Hepatocyte (in vitro differentiated cells): Measurements from ENCODE around the gene SH3RF3. TPM values are rescaled to one million over a fixed set of nuclear protein-coding genes. Genes with fewer than 3 reads are reported as not detected.

Experiments used
- DNase-seq: peaks from one replicate; pipeline ENCODE4 v3.0.0-alpha.2; 2016; ENCODE audit warnings: low spot score
- H2AFZ ChIP-seq: fragments of 200-600 bp; sonication (generic); 2 replicates; pipeline ENCODE4 v1.6.0; 2016; ENCODE audit warnings: antibody characterized with exemption, mild to moderate bottlenecking
- H3K27ac ChIP-seq: fragments of 200-600 bp; sonication (generic); 2 replicates; pipeline ENCODE4 v1.5.1; 2016; ENCODE audit warnings: mild to moderate bottlenecking
- H3K27me3 ChIP-seq: fragments of 200-600 bp; sonication (generic); 2 replicates; pipeline ENCODE4 v1.6.1; 2016
- H3K36me3 ChIP-seq: fragments of 200-600 bp; sonication (generic); replicated peaks from 2 replicates; pipeline ENCODE4 v1.5.1; 2016; ENCODE audit warnings: low read depth; ENCODE audit not compliant: insufficient read depth
- H3K4me1 ChIP-seq: fragments of 200-600 bp; sonication (generic); 2 replicates; pipeline ENCODE4 v1.5.1; 2016; ENCODE audit warnings: mild to moderate bottlenecking, moderate library complexity; ENCODE audit not compliant: insufficient read depth
- H3K4me2 ChIP-seq: fragments of 200-600 bp; sonication (generic); 2 replicates; pipeline ENCODE4 v1.6.0; 2016
- H3K4me3 ChIP-seq: fragments of 200-600 bp; sonication (generic); 2 replicates; pipeline ENCODE4 v1.5.1; 2016; ENCODE audit warnings: mild to moderate bottlenecking
- H3K79me2 ChIP-seq: fragments of 200-600 bp; sonication (generic); 2 replicates; pipeline ENCODE4 v1.6.0; 2017; ENCODE audit warnings: mild to moderate bottlenecking
- H3K9me2 ChIP-seq: fragments of 200-600 bp; sonication (generic); replicated peaks from 2 replicates; pipeline ENCODE4 v1.6.0; 2017; ENCODE audit warnings: mild to moderate bottlenecking; ENCODE audit not compliant: insufficient read depth
- H3K9me3 ChIP-seq: fragments of 200-600 bp; sonication (generic); 2 replicates; pipeline ENCODE4 v1.5.1; 2016; ENCODE audit warnings: low read depth, mild to moderate bottlenecking
- H4K20me1 ChIP-seq: fragments of 200-600 bp; sonication (generic); 2 replicates; pipeline ENCODE4 v1.6.0; 2016; ENCODE audit warnings: mild to moderate bottlenecking; ENCODE audit not compliant: insufficient read depth, poor library complexity, severe bottlenecking
- CTCF ChIP-seq: fragments of 200-600 bp; sonication (generic); IDR thresholded peaks from 2 replicates; pipeline ENCODE4 v1.5.1; 2016; ENCODE audit warnings: antibody characterized with exemption, mild to moderate bottlenecking; ENCODE audit not compliant: poor library complexity
- EZH2 ChIP-seq: fragments of 200-600 bp; sonication (generic); IDR thresholded peaks from 2 replicates; pipeline ENCODE4 v1.6.1; 2016; ENCODE audit warnings: antibody characterized with exemption, mild to moderate bottlenecking, borderline replicate concordance
- EZH2phosphoT487 ChIP-seq: fragments of 200-600 bp; sonication (generic); IDR thresholded peaks from one replicate; pipeline ENCODE4 v1.6.1; 2018; ENCODE audit warnings: antibody characterized with exemption, mild to moderate bottlenecking, low read depth, moderate library complexity; ENCODE audit not compliant: unreplicated experiment, severe bottlenecking
- WGBS: methylation state at CpG from one replicate; pipeline ENCODE4 v1.1.6; 2016; ENCODE audit warnings: low lambda C conversion rate; ENCODE audit errors: missing lambda C conversion rate; 5-methylcytosine and 5-hydroxymethylcytosine counted together
- polyA plus RNA-seq: library from polyadenylated mRNA; unstranded; fragments of >200 nt; fragmentation: Nextera tagmentation; extraction: Ambion mirVana; gene quantifications from 2 replicates; pipeline ENCODE4 v1.2.1, GENCODE V29; 2016
- total RNA-seq: library from RNA; depleted of rRNA; stranded (reverse); fragments of >200 nt; gene quantifications from 2 replicates; pipeline ENCODE4 v1.2.3, GENCODE V29; 2014

SH3RF3 gene
- total and polyA plus RNA-seq, 2 experiments from 2014 or later = 1.9 to 2.1 TPM

GRCh38 chr2:109178968-109179367 lies 50.0 kb downstream of the SH3RF3 start:
- no peak overlapping the region for H3K4me2 ChIP-seq
- H3K9me3 ChIP-seq = no peaks in the 10 kb centered on the region
- no peak overlapping the region for H3K4me3 ChIP-seq
- no peaks in the 10 kb centered on the region for H3K27me3 ChIP-seq
- no peak overlapping the region for H3K27ac ChIP-seq
- H2AFZ ChIP-seq = no peak overlapping the region
- 57% methylated on average over 3 of the region's 3 CpGs for WGBS
- H3K4me1 ChIP-seq = peaks cover 4% of the 10 kb centered on the region
- H4K20me1 ChIP-seq = no peaks in the 10 kb centered on the region
- no peaks in the 10 kb centered on the region for H3K9me2 ChIP-seq
- H3K36me3 ChIP-seq = no peaks in the 10 kb centered on the region
- TF ChIP-seq EZH2phosphoT487 (no peak), EZH2 (no peak), CTCF (no peak)
- no peak for DNase-seq
- peaks cover 7% of the 10 kb centered on the region for H3K79me2 ChIP-seq

- 77% methylated on average over 3 of the region's 3 CpGs for WGBS
- Histone ChIP-seq H3K79me2 (peaks cover 5% of the 10 kb centered on the region), H3K27ac (no peak overlapping the region), H3K36me3 (no peaks in the 10 kb centered on the region), H3K9me3 (no peaks in the 10 kb centered on the region), H3K4me2 (no peak overlapping the region), H3K9me2 (no peaks in the 10 kb centered on the region), H2AFZ (no peak overlapping the region), H3K4me3 (no peak overlapping the region), H3K27me3 (no peaks in the 10 kb centered on the region), H3K4me1 (peaks cover 6% of the 10 kb centered on the region), H4K20me1 (no peaks in the 10 kb centered on the region)
- DNase-seq = no peak
- TF ChIP-seq EZH2 (no peak), EZH2phosphoT487 (no peak), CTCF (no peak)
Measured at GRCh38 chr2:109180786-109181185, 51.8 kb downstream of the SH3RF3 start.

- Histone ChIP-seq H3K27me3 (no peaks in the 10 kb centered on the region), H3K9me3 (no peaks in the 10 kb centered on the region), H3K4me1 (peaks cover 7% of the 10 kb centered on the region), H3K79me2 (no peaks in the 10 kb centered on the region), H3K4me2 (no peak overlapping the region), H3K4me3 (no peak overlapping the region), H2AFZ (no peak overlapping the region), H3K27ac (no peak overlapping the region), H3K36me3 (no peaks in the 10 kb centered on the region), H4K20me1 (no peaks in the 10 kb centered on the region), H3K9me2 (no peaks in the 10 kb centered on the region)
- TF ChIP-seq EZH2phosphoT487 (no peak), EZH2 (no peak), CTCF (no peak)
- no peak for DNase-seq
- 98% methylated on average over 2 of the region's 2 CpGs for WGBS
Measured at GRCh38 chr2:109182426-109182825, 53.4 kb downstream of the SH3RF3 start.

GRCh38 chr2:109183871-109184270 lies 54.9 kb downstream of the SH3RF3 start:
- no peaks in the 10 kb centered on the region for H3K9me3 ChIP-seq
- H3K27ac ChIP-seq = no peak overlapping the region
- 100% methylated on average over 4 of the region's 4 CpGs for WGBS
- no peak for TF ChIP-seq EZH2
- no peak overlapping the region for H2AFZ ChIP-seq
- peaks cover 7% of the 10 kb centered on the region for H3K4me1 ChIP-seq
- no peaks in the 10 kb centered on the region for H3K9me2 ChIP-seq
- no peaks in the 10 kb centered on the region for H4K20me1 ChIP-seq
- DNase-seq = no peak
- H3K36me3 ChIP-seq = no peaks in the 10 kb centered on the region
- no peak overlapping the region for H3K4me3 ChIP-seq
- no peaks in the 10 kb centered on the region for H3K79me2 ChIP-seq
- no peak overlapping the region for H3K4me2 ChIP-seq
- no peaks in the 10 kb centered on the region for H3K27me3 ChIP-seq
